BE2C (cell line): Measurements from ENCODE around the gene NEURL1B.

Experiments
- DNase-seq: peaks from one replicate; pipeline ENCODE4 v3.0.0-alpha.2; 2020
- H3K27me3 ChIP-seq: fragments of 250-450 bp; sonication (Bioruptor Pico); 2 replicates; pipeline ENCODE4 v1.5.1; 2020; ENCODE audit warnings: mild to moderate bottlenecking
- H3K36me3 ChIP-seq: fragments of 250-450 bp; sonication (Bioruptor Pico); 2 replicates; pipeline ENCODE4 v1.5.1; 2020; ENCODE audit warnings: mild to moderate bottlenecking
- H3K4me1 ChIP-seq: fragments of 250-450 bp; sonication (Bioruptor Pico); 2 replicates; pipeline ENCODE4 v1.5.1; 2020
- H3K4me3 ChIP-seq: 2 replicates; pipeline ENCODE4 v1.5.1; 2011; ENCODE audit warnings: low read depth, low read length
- H3K9me3 ChIP-seq: fragments of 250-450 bp; sonication (Bioruptor Pico); 2 replicates; pipeline ENCODE4 v1.5.1; 2020
- CTCF ChIP-seq: IDR thresholded peaks from 2 replicates; pipeline ENCODE4 v1.5.1; 2012; ENCODE audit warnings: mild to moderate bottlenecking, low read depth, low read length

The NEURL1B gene

GRCh38 chr5:172731680-172732074, 90.6 kb downstream of the NEURL1B start:
- no peak overlapping the region for H3K4me3 ChIP-seq
- H3K36me3 ChIP-seq, result no peaks in the 10 kb centered on the region
- H3K4me1 ChIP-seq, result no peaks in the 10 kb centered on the region
- no peaks in the 10 kb centered on the region for H3K9me3 ChIP-seq
- no peaks in the 10 kb centered on the region for H3K27me3 ChIP-seq
- TF ChIP-seq CTCF, result no peak
- no peak for DNase-seq

GRCh38 chr5:172732201-172732865, 91.3 kb downstream of the NEURL1B start:
- no peak overlapping the region for H3K4me3 ChIP-seq
- no peak for TF ChIP-seq CTCF
- no peaks in the 10 kb centered on the region for H3K4me1 ChIP-seq
- H3K9me3 ChIP-seq, result no peaks in the 10 kb centered on the region
- no peaks in the 10 kb centered on the region for H3K27me3 ChIP-seq
- no peaks in the 10 kb centered on the region for H3K36me3 ChIP-seq
- DNase-seq, result no peak

- no peak for TF ChIP-seq CTCF
- Histone ChIP-seq H3K9me3 (no peaks in the 10 kb centered on the region), H3K27me3 (no peaks in the 10 kb centered on the region), H3K36me3 (no peaks in the 10 kb centered on the region), H3K4me3 (no peak overlapping the region), H3K4me1 (no peaks in the 10 kb centered on the region)
- no peak for DNase-seq
These were observed 92.3 kb downstream of the NEURL1B start for GRCh38 chr5:172733131-172733973.

GRCh38 chr5:172733974-172734346, 92.9 kb downstream of the NEURL1B start:
- Histone ChIP-seq H3K4me1 (no peaks in the 10 kb centered on the region), H3K4me3 (no peak overlapping the region), H3K27me3 (no peaks in the 10 kb centered on the region), H3K36me3 (no peaks in the 10 kb centered on the region), H3K9me3 (no peaks in the 10 kb centered on the region)
- no peak for DNase-seq
- no peak for TF ChIP-seq CTCF

- H3K9me3 ChIP-seq, result no peaks in the 10 kb centered on the region
These were observed 94.2 kb downstream of the NEURL1B start for GRCh38 chr5:172735141-172735831.

More at GRCh38 chr5:172735141-172735831, 94.2 kb downstream of the NEURL1B start:
- Histone ChIP-seq H3K27me3 (no peaks in the 10 kb centered on the region), H3K36me3 (no peaks in the 10 kb centered on the region), H3K4me3 (no peak overlapping the region), H3K4me1 (no peaks in the 10 kb centered on the region)
- DNase-seq, result no peak
- no peak for TF ChIP-seq CTCF
